Lower leg skin (tissue), 3 donors: ENCODE measurements around the gene SPPL2A.

Source experiments
- CTCF ChIP-seq, 3 donors: fragments of 450-650 bp; IDR thresholded peaks; one replicate each; pipeline ENCODE4 v1.5.1; 2016; ENCODE audit warnings: antibody characterized with exemption in 3 of 3, mild to moderate bottlenecking in 3 of 3, moderate library complexity in 2 of 3
- POLR2A ChIP-seq, 2 donors: fragments of 450-650 bp; IDR thresholded peaks; one replicate each; pipeline ENCODE4 v1.6.1; 2016 to 2017; ENCODE audit warnings: antibody characterized with exemption in 2 of 2, mild to moderate bottlenecking in 1 of 2, moderate library complexity in 1 of 2

GRCh38 chr15:50753463-50753862, 12.0 kb downstream of the SPPL2A start:
- TF ChIP-seq CTCF (IDR thresholded peaks at IDR 0.05) (no peak), POLR2A (IDR thresholded peaks at IDR 0.05) (no peak)
